ENCODE measurements around the gene MAML2. TPM values are rescaled to one million over a fixed set of nuclear protein-coding genes. Genes with fewer than 3 reads are reported as not detected.

The MAML2 gene
- total and polyA plus RNA-seq, 2 of the 13 experiments (the other 11 are each of a cell fraction or from before 2014, with no cell fraction given) = 2.3 to 25.9 TPM

DNA sequence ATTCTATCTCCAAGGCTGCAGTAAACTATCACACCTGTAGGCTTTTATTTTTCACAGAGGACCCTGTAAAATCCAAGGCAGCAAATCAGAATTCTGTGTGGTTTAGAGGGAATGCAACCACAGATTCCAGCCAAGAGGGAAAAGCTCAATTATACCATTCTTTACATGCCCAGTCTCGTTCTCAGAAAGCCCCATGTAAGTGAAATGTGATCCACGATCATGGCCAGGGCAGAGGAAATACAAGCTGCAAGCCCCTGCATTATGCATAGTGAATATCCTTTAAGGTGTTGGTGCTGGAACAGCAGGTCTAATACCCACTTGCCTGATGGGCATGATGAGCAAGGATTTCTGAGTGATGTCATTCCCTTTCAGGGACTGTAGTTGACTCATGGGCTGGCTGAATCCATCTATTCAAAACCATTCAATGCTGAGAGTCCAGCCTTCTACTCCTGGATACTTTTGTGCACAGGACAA lies 220.4 kb downstream of the MAML2 start:
- no TSS peak for BruUV-seq (replicated peaks)
- ATAC-seq (no peak), FAIRE-seq (no peak), DNase-seq (ENCODE audit: low spot score) (no peak)
- Histone ChIP-seq H3K9ac (ENCODE audit: insufficient read depth, low read depth, low read length) (no peak overlapping the region), H3K4me3 (replicated peaks in 1 of 3; ENCODE audit: insufficient read depth in 1 of 3, low read depth in 2 of 3, low read length in 3 of 3) (no peak overlapping the region), H3K9me3 (ENCODE audit: low read length) (no peaks in the 10 kb centered on the region), H4K20me1 (ENCODE audit: insufficient read depth, low read length) (no peaks in the 10 kb centered on the region), H2AFZ (ENCODE audit: low read length) (no peak overlapping the region), H3K27me3 (ENCODE audit: control insufficient read depth in 1 of 2, insufficient read depth in 2 of 2, low read length in 2 of 2) (no peaks in the 10 kb centered on the region), H3K4me1 (ENCODE audit: insufficient read depth, low read length) (peaks cover 32% of the 10 kb centered on the region), H3K27ac (ENCODE audit: extremely low read length, insufficient read depth, low read length) (no peak overlapping the region), H3K36me3 (replicated peaks in 1 of 2; ENCODE audit: control insufficient read depth in 1 of 2, insufficient read depth in 2 of 2, low read length in 2 of 2) (peaks cover 4 to 7% of the 10 kb centered on the region in 2 experiments; a peak in 2 of 5 replicates), H3K4me2 (ENCODE audit: low read depth, low read length) (no peak overlapping the region), H3K79me2 (ENCODE audit: insufficient read depth, low read length) (no peaks in the 10 kb centered on the region)
- ChIA-PET POLR2A (no interaction called here), CTCF (ENCODE audit: low intra/inter-chr PET ratio, low total read pairs) (no interaction called here)
- intact Hi-C loops (cut with micrococcal nuclease; ENCODE audit: unreplicated experiment) = no loop called here
- 94% methylated on average over 2 of the region's 2 CpGs for WGBS (ENCODE audit: low lambda C conversion rate)
- in situ Hi-C loops (cut with HindIII; ENCODE audit: extremely low pct_ligation_motif_present, low pct_unique_long_range_greater_than_20kb) = no loop called here
- TF ChIP-seq ZNF629 (CRISPR knock-in tag; conservative IDR thresholded peaks at IDR 0.05) = 0 out of 2 replicates have a peak, but pooled peaks have one; percentile 14
- TF ChIP-seq, protein P1, sequence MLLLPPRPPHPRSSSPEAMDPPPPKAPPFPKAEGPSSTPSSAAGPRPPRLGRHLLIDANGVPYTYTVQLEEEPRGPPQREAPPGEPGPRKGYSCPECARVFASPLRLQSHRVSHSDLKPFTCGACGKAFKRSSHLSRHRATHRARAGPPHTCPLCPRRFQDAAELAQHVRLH (CRISPR knock-in tag; IDR thresholded peaks at IDR 0.05; ENCODE audit: borderline replicate concordance, low read depth) = no peak
- TF ChIP-seq ZMYM4 (CRISPR knock-in tag; IDR thresholded peaks at IDR 0.05) = no peak

DNA sequence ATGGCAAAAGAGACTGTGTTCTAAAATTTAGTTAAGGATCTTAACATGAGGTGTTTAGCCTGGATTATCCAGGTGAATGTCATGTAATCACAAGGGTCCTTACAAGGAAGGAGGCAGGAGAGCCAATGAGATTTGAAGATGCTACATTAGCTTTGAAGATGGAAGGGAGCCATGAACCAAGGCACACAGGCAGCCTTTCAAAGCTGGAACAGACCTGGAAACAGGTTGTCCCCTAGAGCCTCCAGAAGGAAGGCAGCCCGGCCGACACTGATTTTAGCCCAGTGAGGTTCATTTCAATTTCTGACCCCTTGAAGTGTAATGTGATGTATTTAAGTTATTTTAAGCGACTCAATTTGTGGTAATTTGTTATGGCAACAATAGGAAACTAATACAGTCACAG lies 223.8 kb downstream of the MAML2 start:
- intact Hi-C loops (cut with micrococcal nuclease; ENCODE audit: unreplicated experiment) (no loop called here), in situ Hi-C loops (cut with HindIII; ENCODE audit: extremely low pct_ligation_motif_present, low pct_unique_long_range_greater_than_20kb) (no loop called here)
- CTCF ChIA-PET (ENCODE audit: low intra/inter-chr PET ratio, low total read pairs) = no interaction called here
- Histone ChIP-seq H3K27ac (ENCODE audit: extremely low read length, insufficient read depth, low read length) (no peak overlapping the region), H3K9ac (ENCODE audit: insufficient read depth, low read depth, low read length) (no peak overlapping the region), H3K79me2 (ENCODE audit: insufficient read depth, low read length) (no peaks in the 10 kb centered on the region), H3K4me1 (ENCODE audit: insufficient read depth, low read length) (peaks cover 30% of the 10 kb centered on the region), H3K4me2 (ENCODE audit: low read depth, low read length) (no peak overlapping the region), H2AFZ (ENCODE audit: low read length) (no peak overlapping the region), H3K27me3 (ENCODE audit: control insufficient read depth in 1 of 2, insufficient read depth in 2 of 2, low read length in 2 of 2) (no peaks in the 10 kb centered on the region), H3K9me3 (ENCODE audit: low read length) (no peaks in the 10 kb centered on the region), H3K4me3 (replicated peaks in 1 of 3; ENCODE audit: insufficient read depth in 1 of 3, low read depth in 2 of 3, low read length in 3 of 3) (no peak overlapping the region), H4K20me1 (ENCODE audit: insufficient read depth, low read length) (no peaks in the 10 kb centered on the region), H3K36me3 (replicated peaks in 1 of 2; ENCODE audit: control insufficient read depth in 1 of 2, insufficient read depth in 2 of 2, low read length in 2 of 2) (0 out of 5 replicates have a peak, but pooled peaks cover 0 to 6% of the 10 kb centered on the region in 2 experiments)
- POLR2A ChIA-PET = no interaction called here
- 90% methylated on average over 2 of the region's 3 CpGs for WGBS (ENCODE audit: low lambda C conversion rate)
- DNase-seq (ENCODE audit: low spot score) = no peak
- BruUV-seq (replicated peaks) = no TSS peak
- no peak for TF ChIP-seq ZNF496 (CRISPR knock-in tag; IDR thresholded peaks at IDR 0.05; ENCODE audit: insufficient replicate concordance)
- TF ChIP-seq ZNF205 (CRISPR knock-in tag; IDR thresholded peaks at IDR 0.05) = no peak
- TF ChIP-seq, protein P2, sequence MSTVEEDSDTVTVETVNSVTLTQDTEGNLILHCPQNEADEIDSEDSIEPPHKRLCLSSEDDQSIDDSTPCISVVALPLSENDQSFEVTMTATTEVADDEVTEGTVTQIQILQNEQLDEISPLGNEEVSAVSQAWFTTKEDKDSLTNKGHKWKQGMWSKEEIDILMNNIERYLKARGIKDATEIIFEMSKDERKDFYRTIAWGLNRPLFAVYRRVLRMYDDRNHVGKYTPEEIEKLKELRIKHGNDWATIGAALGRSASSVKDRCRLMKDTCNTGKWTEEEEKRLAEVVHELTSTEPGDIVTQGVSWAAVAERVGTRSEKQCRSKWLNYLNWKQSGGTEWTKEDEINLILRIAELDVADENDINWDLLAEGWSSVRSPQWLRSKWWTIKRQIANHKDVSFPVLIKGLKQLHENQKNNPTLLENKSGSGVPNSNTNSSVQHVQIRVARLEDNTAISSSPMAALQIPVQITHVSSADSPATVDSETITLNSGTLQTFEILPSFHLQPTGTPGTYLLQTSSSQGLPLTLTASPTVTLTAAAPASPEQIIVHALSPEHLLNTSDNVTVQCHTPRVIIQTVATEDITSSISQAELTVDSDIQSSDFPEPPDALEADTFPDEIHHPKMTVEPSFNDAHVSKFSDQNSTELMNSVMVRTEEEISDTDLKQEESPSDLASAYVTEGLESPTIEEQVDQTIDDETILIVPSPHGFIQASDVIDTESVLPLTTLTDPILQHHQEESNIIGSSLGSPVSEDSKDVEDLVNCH (CRISPR knock-in tag; IDR thresholded peaks at IDR 0.05) = no peak
- ATAC-seq = no peak
- no peak for FAIRE-seq
